GM19099 (cell line): ENCODE results near the gene CTSS.

Source experiments
- POLR2A ChIP-seq: IDR thresholded peaks from 3 replicates; pipeline ENCODE4 v1.6.1; 2011; ENCODE audit warnings: low read depth; ENCODE audit not compliant: insufficient read length; ENCODE audit errors: extremely low read depth

Gene CTSS

DNA sequence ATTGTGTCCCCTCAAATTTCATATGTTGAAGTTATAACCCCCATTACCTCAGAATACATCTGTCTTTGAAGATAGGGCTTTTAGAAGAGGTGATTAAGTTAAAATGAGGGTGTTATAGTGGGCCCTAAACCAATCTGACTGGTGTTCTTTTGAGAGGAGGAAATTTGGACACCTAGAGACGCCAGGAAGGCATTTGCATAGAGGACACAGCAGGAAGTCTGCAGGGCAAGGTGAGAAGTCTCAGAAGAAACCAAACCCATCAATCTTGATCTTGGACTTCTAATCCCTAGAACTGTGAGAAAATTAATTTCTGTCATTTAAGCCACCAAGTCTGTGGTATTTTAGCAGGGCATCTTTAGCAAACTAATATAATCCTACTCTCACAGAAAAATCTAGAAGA lies 81.7 kb downstream of the CTSS start:
- no peak for TF ChIP-seq POLR2A
